ENCODE results near the gene ARHGAP10. TPM values are rescaled to one million over a fixed set of nuclear protein-coding genes. Genes with fewer than 3 reads are reported as not detected.

ARHGAP10 gene
- total RNA-seq, 3 donors from 2014 or later (not counting 1 experiment from before 2014, with no cell fraction given): 13.9 to 28.7 (median 23.2) TPM

GRCh38 chr4:147760176-147760575 is 28.3 kb downstream of the ARHGAP10 start:
- H3K27ac ChIP-seq (ENCODE audit: low read length): no peak overlapping the region
- H3K27me3 ChIP-seq (ENCODE audit: control insufficient read depth, insufficient read depth, low read length): no peaks in the 10 kb centered on the region
- H3K9me3 Mint-ChIP-seq: no peaks in the 10 kb centered on the region
- no peak overlapping the region for H3K4me3 Mint-ChIP-seq
- H3K27ac Mint-ChIP-seq: peak overlapping the region in 1 of 2 donors; percentile 21
- H3K4me1 Mint-ChIP-seq: peaks cover 47 to 52% of the 10 kb centered on the region in 2 donors
- 97% methylated on average over 4 of the region's 6 CpGs for WGBS (ENCODE audit: insufficient coverage)
- H3K27me3 Mint-ChIP-seq (ENCODE audit: low read depth in 2 of 2): no peaks in the 10 kb centered on the region
- no peaks in the 10 kb centered on the region for H3K4me1 ChIP-seq (ENCODE audit: control insufficient read depth, insufficient read depth, low read length)
- DNase-seq (no peak), ATAC-seq (no peak)
- no peak for TF ChIP-seq CTCF (IDR thresholded peaks at IDR 0.05)
- no peaks in the 10 kb centered on the region for H3K9me3 ChIP-seq (ENCODE audit: control insufficient read depth, insufficient read depth, low read length)
- no peaks in the 10 kb centered on the region for H3K36me3 Mint-ChIP-seq
- no peaks in the 10 kb centered on the region for H3K36me3 ChIP-seq (ENCODE audit: control insufficient read depth, insufficient read depth, low read length)
- H3K4me3 ChIP-seq (ENCODE audit: low read length): no peak overlapping the region
- intact Hi-C loops (cut with micrococcal nuclease): no loop called here

DNA sequence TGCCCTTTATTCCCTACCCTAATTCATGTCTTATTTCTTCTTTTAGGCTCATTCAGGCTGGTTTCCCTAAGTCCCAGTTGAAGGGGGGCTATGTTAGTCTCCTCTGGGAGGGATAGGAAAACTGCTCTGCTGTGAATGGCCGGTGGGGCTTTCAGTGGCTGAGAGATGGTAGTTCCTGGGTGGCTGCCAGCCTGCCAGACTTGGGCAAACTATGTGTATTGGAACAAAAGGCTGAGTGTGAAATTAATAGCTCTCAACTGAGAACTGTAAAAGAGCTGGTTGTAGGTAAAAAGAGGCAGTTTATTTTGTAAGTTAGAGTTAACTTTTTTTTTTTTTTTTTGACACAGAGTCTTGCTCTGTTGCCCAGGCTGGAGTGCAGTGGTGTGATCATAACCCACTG is 28.8 kb downstream of the ARHGAP10 start:
- Mint-ChIP-seq H3K4me1 (peaks cover 43 to 51% of the 10 kb centered on the region in 2 donors), H3K27me3 (ENCODE audit: low read depth in 2 of 2) (no peaks in the 10 kb centered on the region), H3K9me3 (no peaks in the 10 kb centered on the region), H3K4me3 (no peak overlapping the region), H3K36me3 (no peaks in the 10 kb centered on the region), H3K27ac (no peak overlapping the region)
- no peak for TF ChIP-seq CTCF (IDR thresholded peaks at IDR 0.05)
- DNase-seq (no peak), ATAC-seq (peak in 1 of 3 donors; percentile 10)
- no peaks in the 10 kb centered on the region for H3K9me3 ChIP-seq (ENCODE audit: control insufficient read depth, insufficient read depth, low read length)
- no peaks in the 10 kb centered on the region for H3K27me3 ChIP-seq (ENCODE audit: control insufficient read depth, insufficient read depth, low read length)
- no peak overlapping the region for H3K4me3 ChIP-seq (ENCODE audit: low read length)
- H3K36me3 ChIP-seq (ENCODE audit: control insufficient read depth, insufficient read depth, low read length): no peaks in the 10 kb centered on the region
- intact Hi-C loops (cut with micrococcal nuclease): no loop called here
- H3K27ac ChIP-seq (ENCODE audit: low read length): no peak overlapping the region
- H3K4me1 ChIP-seq (ENCODE audit: control insufficient read depth, insufficient read depth, low read length): no peaks in the 10 kb centered on the region
- 79% methylated on average over 1 of the region's 1 CpG for WGBS (ENCODE audit: insufficient coverage)

DNA sequence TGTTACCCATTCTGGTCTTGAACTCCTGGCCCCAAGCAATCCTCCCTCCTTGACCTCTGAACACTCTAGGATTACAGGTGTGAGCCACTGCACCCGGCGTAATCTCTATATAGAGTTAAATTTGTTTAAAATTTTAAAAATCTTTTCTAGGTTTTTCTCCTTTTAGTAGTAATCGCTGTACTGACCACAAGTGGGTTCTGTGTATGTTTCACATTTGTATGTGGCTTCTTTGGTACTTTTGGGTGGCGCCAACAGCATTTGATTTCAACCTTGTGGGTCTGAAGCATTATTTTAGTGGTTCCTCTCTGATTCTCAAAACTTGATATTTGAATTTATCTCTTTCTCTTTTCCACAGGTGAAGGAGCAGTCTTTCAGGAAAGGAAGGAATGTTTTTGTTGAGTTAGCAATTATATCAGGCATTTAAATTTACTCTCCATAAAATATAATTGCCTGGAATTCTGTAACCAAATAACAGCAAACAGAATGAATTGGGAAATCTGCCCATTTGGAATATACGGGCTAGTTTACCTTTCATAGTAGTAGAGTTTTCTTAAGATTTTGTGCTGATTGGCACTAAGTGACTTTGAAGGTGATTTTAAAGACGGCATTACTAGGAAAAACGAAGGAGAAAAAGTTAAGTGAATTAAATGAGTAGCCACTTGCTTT is 29.5 kb downstream of the ARHGAP10 start:
- intact Hi-C loops (cut with micrococcal nuclease): no loop called here
- TF ChIP-seq CTCF (IDR thresholded peaks at IDR 0.05): no peak

GRCh38 chr4:147764337-147764736 is 32.4 kb downstream of the ARHGAP10 start:
- 80% methylated on average over 6 of the region's 7 CpGs for WGBS (ENCODE audit: insufficient coverage)
- DNase-seq: no peak
- H3K4me1 ChIP-seq (ENCODE audit: control insufficient read depth, insufficient read depth, low read length): no peaks in the 10 kb centered on the region
- Mint-ChIP-seq H3K4me1 (peaks cover 30 to 45% of the 10 kb centered on the region in 2 donors), H3K27ac (no peak overlapping the region), H3K9me3 (no peaks in the 10 kb centered on the region), H3K27me3 (ENCODE audit: low read depth in 2 of 2) (no peaks in the 10 kb centered on the region), H3K4me3 (no peak overlapping the region), H3K36me3 (no peaks in the 10 kb centered on the region)
- no peak for ATAC-seq
- no peak for TF ChIP-seq CTCF (IDR thresholded peaks at IDR 0.05)
- no peak overlapping the region for H3K27ac ChIP-seq (ENCODE audit: low read length)
- no peaks in the 10 kb centered on the region for H3K9me3 ChIP-seq (ENCODE audit: control insufficient read depth, insufficient read depth, low read length)
- no peaks in the 10 kb centered on the region for H3K36me3 ChIP-seq (ENCODE audit: control insufficient read depth, insufficient read depth, low read length)
- no peak overlapping the region for H3K4me3 ChIP-seq (ENCODE audit: low read length)
- no peaks in the 10 kb centered on the region for H3K27me3 ChIP-seq (ENCODE audit: control insufficient read depth, insufficient read depth, low read length)
- intact Hi-C loops (cut with micrococcal nuclease): no loop called here

More for the DNA sequence above, 29.5 kb downstream of the ARHGAP10 start:
- H3K4me3 ChIP-seq (ENCODE audit: low read length): no peak overlapping the region
- H3K27ac ChIP-seq (ENCODE audit: low read length): no peak overlapping the region
- Mint-ChIP-seq H3K27me3 (ENCODE audit: low read depth in 2 of 2) (no peaks in the 10 kb centered on the region), H3K4me3 (peak overlapping the region; percentile 53), H3K9me3 (no peaks in the 10 kb centered on the region), H3K27ac (no peak overlapping the region), H3K36me3 (no peaks in the 10 kb centered on the region), H3K4me1 (peaks cover 36 to 44% of the 10 kb centered on the region in 2 donors)
- ATAC-seq: peak in 1 of 3 donors; percentile 67
- WGBS (ENCODE audit: insufficient coverage): 57% methylated on average over 7 of the region's 7 CpGs
- H3K4me1 ChIP-seq (ENCODE audit: control insufficient read depth, insufficient read depth, low read length): no peaks in the 10 kb centered on the region
- no peaks in the 10 kb centered on the region for H3K27me3 ChIP-seq (ENCODE audit: control insufficient read depth, insufficient read depth, low read length)
- no peak for DNase-seq
- no peaks in the 10 kb centered on the region for H3K36me3 ChIP-seq (ENCODE audit: control insufficient read depth, insufficient read depth, low read length)
- H3K9me3 ChIP-seq (ENCODE audit: control insufficient read depth, insufficient read depth, low read length): no peaks in the 10 kb centered on the region
